Glomerular visceral epithelial cell (primary cell): ENCODE results near the gene PBXIP1.

Experiments
- DNase-seq: peaks from one replicate; pipeline ENCODE4 v3.0.0-alpha.2; 2016; ENCODE audit errors: extremely low spot score

Gene PBXIP1

DNA sequence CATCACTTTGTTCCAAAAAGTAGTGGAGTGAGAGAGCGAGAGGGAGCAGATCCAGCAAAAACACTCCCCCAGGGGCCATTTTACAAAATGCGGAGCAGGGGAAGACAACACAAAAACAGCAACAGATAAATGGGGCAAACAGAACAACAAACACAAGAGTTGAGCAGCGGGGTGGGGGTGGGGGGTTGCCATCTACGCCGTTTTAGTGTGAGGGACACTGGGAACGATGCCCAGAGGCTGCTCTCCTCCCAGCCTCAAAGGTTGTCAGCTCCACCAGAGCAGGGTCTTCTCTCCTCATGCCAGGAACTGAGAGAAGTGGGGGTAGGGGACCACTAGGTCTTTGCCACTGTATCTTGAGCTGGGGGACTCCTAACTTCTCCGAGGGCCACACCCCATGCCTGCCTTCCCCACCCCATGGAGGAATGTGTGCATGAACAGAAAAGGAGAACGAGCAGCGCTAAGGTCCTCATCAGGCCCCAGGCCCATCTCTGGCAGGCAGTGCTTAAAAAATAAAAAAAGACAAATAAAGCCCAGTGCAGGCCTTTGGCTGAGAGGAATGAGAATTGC lies 1.3 kb upstream of the PBXIP1 start:
- no peak for DNase-seq

DNA sequence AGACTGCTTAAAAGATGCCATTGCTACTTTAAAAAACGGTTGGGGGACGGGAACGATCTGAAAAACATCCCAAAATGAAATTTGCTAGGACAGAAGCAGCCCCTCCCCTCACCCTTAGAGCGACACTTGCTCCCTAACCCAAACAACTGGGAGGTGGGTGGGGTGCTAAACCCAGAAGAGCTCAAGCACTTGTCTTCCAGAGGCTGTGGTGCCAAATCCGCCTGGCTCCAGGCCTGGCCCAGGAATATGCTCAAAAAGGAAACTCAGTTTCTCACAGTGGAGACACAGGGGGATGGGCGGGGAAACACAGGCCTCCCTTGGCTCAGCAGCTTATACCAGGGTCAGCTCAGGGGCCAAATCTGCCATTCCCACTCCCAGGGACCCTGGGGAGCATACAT lies 644 bp upstream of the PBXIP1 start:
- no peak for DNase-seq

DNA sequence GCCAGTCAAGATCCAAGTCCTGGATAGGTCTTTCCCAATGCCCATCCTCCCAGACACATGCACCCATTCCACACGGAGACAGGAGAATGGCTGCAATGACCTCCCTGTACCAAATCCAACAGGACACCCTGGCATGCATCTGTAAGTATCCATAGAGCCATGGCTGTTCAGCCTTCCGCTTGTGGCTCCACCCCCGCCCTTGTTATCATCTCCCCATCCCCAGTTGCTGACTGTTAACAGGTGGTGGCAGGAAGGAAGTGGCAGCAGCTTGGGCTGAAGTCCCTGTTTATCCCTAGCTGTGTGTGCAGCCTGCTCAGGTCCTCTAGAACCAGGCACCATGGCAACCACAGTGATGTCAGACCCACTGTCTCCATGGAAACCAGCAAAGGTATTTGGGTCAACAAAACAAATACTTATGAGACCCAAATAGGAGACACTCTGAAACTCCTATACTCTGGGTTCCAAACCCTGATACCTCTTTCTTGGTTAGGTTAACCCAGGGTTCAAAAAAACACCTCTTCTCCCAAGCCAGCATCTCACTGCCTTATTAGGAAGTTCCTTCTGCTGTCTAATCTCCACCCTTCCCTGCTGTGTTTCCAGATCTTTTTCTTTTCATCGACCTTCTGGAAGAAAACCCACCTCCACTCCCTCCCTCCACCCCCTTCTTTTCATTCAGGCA lies 721 bp downstream of the PBXIP1 start:
- DNase-seq: peak; percentile 84

DNA sequence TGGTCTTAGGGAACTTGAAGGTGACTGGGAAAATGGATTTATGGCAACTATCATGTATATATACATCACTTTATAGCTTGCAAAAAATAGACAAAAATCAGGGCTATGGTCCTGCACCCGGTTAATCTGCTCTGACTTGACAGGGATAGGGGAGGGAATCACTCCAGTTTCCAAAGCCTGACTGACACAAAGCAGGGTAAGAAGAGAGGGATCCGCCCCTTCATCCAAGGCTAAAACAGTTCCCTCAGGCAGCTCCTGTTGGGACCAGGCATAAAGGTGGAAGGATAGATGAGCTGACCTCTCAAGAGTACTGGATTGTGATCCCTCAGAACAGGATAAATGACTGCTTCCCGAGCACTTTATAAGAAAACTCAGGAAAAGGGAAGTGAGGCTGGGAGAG lies 1.4 kb downstream of the PBXIP1 start:
- DNase-seq: no peak

DNA sequence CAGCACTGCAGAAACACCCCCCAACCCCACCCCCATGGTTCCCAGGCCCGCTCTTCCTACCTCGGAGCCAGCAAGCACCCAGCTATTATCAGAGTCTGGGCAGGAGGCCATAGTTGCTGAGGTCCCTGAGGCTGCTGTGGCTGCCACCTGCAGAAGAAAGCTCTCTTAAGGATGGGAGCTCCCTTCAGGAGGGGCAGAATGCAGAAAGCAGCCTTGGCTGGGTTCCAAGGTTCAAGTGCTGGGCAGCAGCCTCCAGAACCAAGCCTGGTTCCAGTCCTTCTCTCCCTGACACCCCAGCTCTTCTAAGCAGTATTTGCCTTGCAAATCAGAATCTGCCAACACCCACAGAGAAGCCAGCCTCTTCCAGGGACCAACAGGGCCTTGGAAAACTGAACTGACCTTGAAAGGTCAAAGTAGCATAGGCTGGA lies 2.3 kb downstream of the PBXIP1 start:
- no peak for DNase-seq

GRCh38 chr1:154952664-154953063 lies 3.2 kb downstream of the PBXIP1 start:
- no peak for DNase-seq

DNA sequence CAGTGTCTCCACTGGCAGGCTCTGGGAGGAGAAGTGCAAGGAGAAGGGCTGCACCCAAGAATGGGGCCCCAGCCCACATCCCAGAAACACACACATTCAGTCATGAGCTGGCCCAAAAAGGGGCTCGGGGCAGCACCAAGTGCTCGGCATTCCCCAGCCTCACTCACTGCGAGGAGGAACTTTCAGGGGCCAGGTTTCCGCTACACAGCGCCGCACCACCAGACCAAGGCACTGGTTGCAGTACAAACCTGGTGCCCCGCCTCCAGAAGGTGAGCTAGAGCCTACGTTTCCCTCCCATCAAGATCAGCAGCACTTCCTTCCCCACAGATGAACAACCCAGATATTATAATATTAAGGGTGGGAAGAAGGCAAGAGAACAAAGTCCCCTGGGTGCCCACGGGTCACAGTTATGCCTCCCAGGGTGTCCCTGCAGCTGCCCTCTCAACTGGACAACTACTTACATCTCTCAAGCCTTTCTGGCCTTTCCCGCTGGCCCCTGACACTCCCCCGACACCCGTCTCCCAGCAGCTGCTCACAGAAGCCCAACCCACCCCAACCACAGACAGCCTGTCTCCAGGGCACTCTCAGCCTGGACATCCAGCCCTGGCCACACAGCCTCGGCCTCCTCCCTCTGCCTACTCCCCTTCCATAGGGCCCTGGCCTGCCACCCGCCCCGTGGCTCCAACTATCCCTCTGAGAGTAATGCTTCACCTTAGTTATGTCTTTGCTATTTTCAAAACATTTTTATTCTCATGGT lies 3.8 kb downstream of the PBXIP1 start:
- no peak for DNase-seq

DNA sequence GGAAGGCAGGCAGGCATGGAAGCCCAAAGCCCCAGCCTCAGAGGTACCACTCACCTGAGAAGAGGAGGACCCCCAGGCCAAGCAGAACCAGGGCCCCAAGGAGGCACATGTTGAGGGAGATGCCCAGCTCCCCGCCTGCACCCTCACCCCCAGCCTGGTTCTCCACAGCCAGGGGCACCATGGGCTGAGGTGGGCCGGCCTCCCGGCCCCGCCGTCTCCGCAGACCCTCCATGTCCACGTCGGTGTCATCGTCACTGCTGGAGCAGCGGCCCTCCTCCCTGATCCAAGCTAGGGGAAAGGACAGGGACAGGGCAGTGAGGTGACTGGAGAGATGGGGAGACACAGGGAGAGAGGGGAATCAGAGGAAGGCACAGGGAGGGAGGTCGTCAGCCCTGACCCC lies 7.8 kb downstream of the PBXIP1 start:
- no peak for DNase-seq

DNA sequence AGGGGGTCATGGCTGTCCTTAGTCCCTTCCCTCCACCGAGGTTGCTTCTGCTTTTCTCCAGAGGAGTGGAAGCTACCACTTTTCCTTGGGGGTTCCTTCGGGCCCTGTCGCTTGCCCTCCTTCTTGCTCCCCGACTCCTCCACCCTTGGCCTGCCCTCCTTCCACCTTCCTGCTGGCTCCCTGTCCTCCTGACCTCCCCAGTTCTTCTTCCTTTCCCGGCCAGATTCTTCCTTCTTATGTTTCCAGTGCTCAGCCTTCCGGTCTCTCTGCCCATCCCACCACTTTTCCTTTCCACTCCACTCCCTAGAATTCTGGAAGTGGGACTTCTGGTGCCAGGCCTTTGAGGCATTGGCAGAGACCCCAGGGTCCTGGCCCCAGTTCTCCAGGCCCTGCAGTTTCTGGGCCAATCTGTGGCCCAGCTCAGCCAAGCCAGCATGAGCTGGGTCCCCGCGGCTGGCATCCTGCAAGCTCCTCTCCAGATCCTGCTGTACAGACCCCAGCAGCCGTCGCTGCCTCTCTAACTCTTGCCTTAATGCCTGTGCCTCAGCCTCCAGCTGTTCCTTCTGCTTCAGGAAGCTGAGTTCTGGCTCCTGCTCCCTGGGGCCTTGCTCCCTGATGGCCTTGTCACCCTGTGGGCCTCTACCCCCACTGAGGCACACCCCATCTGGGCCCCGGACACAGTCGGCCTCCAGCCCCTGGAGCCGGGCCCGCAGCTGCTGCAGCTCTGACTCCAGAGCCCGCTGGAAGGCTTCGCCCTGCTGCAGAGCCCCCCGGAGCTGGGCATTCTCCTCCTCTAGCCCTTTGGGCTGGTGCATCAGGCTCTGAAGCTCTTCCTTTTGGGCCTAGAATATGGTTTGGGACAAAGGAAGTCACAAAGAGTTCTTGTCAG lies 9.7 kb downstream of the PBXIP1 start:
- no peak for DNase-seq

GRCh38 chr1:154945160-154945961 lies 10.5 kb downstream of the PBXIP1 start:
- DNase-seq: no peak

DNA sequence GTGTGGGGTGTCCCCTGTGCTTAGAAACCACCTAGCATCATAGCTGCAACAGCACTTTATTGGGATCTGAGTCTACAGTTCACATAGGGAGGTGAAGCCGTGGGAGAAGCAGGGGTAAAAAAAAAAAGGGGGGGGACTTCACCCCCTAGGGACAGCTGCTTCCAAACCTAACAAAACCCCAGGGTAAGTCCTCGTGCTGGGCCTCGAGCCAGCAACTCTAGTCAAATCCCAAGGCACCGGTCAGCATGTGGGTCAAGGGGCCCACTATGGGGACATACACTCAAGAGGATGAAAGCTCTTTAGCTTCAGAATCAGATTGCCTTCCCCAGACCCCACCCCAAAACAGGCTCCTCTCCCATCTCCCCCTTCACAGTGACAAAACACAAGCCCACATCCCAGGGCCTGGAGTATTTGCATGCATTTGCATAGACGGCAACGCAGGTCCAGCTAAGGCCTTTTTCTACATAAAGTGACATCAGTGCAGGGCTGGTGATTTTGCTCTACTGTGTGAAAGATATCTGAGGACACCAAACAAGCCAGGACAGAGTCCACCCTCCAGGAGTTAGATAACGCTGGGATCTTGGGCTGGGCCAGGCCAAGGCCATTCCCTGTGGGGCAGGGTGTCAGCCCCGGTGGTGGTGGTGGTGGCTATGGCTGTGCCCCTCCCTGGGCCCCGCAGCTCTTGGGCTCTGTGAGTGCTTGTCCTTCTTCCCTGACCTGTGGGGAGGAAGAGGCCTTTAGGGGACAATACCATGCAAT lies 11.3 kb downstream of the PBXIP1 start:
- DNase-seq: no peak

GRCh38 chr1:154943649-154944400 lies 12.1 kb downstream of the PBXIP1 start:
- no peak for DNase-seq

DNA sequence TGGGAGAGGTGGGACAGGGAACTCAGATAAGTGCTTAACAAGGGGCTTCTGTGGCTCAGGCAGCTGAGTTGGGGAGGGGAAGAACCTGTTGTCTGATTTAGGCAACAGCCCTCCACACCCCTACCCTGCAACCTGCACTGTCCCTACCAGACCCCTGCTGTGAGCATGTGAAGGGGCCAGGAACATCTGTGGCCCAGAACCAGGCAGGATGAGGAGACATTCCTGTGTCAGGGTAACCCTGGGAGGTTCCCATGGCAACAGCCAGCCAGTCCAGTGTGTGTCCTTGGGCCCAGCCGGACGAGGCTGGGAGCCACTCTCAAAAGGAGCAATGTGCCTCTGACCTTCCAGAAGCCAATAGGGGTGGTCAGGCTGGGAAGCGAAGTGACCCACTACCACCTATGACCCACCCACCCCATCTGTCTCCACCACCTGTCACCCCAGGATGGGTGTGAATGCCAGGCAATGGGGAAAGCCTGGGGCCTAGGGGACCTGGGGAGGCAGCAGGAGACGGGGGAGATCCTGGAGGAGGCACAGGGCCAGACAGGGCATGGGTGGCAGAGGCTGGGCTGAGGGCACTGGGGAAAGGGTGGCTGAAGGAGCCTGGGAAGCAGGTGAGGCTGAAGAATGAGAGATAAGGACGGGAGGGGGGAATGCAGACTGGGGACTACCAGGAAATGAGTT lies 14.4 kb downstream of the PBXIP1 start:
- DNase-seq: no peak

- no peak for DNase-seq
Measured at GRCh38 chr1:154940651-154941194, 15.2 kb downstream of the PBXIP1 start.

- no peak for DNase-seq
Measured at GRCh38 chr1:154940213-154940560, 15.7 kb downstream of the PBXIP1 start.

DNA sequence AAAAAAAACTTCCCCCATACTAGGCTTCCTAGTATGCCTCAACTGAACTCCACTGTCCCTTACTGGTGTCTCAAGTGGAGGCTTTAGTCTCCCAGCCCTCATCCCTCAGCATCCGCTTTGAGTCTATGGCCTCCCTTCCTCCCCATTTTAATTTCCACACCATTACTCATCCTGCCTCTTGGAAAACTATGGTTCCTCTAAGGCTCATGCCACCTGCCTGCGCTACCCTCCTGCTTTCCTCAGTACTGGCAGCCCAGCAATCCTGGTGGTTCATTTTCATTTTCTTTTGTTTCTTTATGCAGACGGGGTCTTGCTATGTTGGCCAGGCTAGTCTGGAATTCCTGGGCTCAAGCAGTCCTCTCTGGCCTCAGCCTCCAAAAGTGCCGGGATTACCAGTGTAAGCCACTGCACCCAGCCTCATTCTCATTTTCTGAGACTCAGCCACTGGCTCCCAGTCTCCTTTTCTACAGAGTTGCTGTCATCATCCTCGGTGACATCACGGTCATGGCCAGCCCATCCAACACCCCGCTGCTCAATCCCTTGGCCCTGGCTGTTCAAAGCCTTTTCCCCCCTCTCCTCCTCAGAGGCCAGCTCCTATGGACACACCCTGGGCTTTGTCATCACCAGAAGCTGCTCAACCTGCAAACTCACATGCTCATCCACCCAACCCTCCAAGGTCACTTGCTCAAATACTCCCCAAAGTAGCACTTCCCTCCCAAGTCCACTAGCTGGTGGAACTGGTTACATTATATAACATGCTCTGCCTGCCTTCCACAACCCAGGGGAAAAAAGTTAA lies 17.1 kb downstream of the PBXIP1 start:
- no peak for DNase-seq

- no peak for DNase-seq
Measured at GRCh38 chr1:154937988-154938386, 17.9 kb downstream of the PBXIP1 start.
